Trophoblast cell (in vitro differentiated cells and primary cell): ENCODE measurements around the gene PCNP.

Source experiments
- DNase-seq, 2 donors: peaks; one replicate each; pipeline ENCODE4 v3.0.0-alpha.2; 2016
- H2AFZ ChIP-seq: 2 replicates; pipeline ENCODE4 v1.6.1; 2013; ENCODE audit warnings: low read length, moderate library complexity, mild to moderate bottlenecking; ENCODE audit not compliant: insufficient read depth, poor library complexity
- H2AK5ac ChIP-seq: 2 replicates; pipeline ENCODE4 v1.6.1; 2013; ENCODE audit warnings: mild to moderate bottlenecking, low read length
- H2BK120ac ChIP-seq: 2 replicates; pipeline ENCODE4 v1.6.1; 2013; ENCODE audit warnings: low read length, mild to moderate bottlenecking, moderate library complexity; ENCODE audit not compliant: insufficient read depth, poor library complexity
- H2BK12ac ChIP-seq: 2 replicates; pipeline ENCODE4 v1.6.1; 2013; ENCODE audit warnings: mild to moderate bottlenecking, low read length, moderate library complexity
- H2BK5ac ChIP-seq: 2 replicates; pipeline ENCODE4 v1.6.1; 2013; ENCODE audit warnings: low read length, low read depth, moderate library complexity, mild to moderate bottlenecking; ENCODE audit not compliant: poor library complexity
- H3K14ac ChIP-seq: 2 replicates; pipeline ENCODE4 v1.6.1; 2013; ENCODE audit warnings: mild to moderate bottlenecking, low read length
- H3K18ac ChIP-seq: 2 replicates; pipeline ENCODE4 v1.6.1; 2013; ENCODE audit warnings: mild to moderate bottlenecking, low read length
- H3K23ac ChIP-seq: 2 replicates; pipeline ENCODE4 v1.6.1; 2013; ENCODE audit warnings: low read length
- H3K27ac ChIP-seq: 2 replicates; pipeline ENCODE4 v1.5.1; 2013; ENCODE audit warnings: low read depth, mild to moderate bottlenecking, inconsistent platforms, low read length, moderate library complexity
- H3K27me3 ChIP-seq: 2 replicates; pipeline ENCODE4 v1.6.1; 2013; ENCODE audit warnings: inconsistent platforms, mild to moderate bottlenecking, low read length, moderate library complexity; ENCODE audit not compliant: insufficient read depth
- H3K36me3 ChIP-seq, 2 experiments: 1 replicate in 1 of 2; 2 replicates in 1 of 2; pipeline ENCODE4 v1.6.1; 2013; ENCODE audit warnings: low read length in 2 of 2, mild to moderate bottlenecking in 2 of 2, moderate library complexity in 1 of 2; ENCODE audit not compliant: insufficient read depth in 2 of 2, control insufficient read depth in 1 of 2
- H3K4ac ChIP-seq: 2 replicates; pipeline ENCODE4 v1.6.1; 2013; ENCODE audit warnings: low read depth, mild to moderate bottlenecking, low read length, moderate library complexity
- H3K4me1 ChIP-seq, 2 experiments: 1 replicate in 1 of 2; 2 replicates in 1 of 2; pipeline ENCODE4 v1.6.1; 2013; ENCODE audit warnings: low read length in 2 of 2, mild to moderate bottlenecking in 2 of 2, moderate library complexity in 1 of 2; ENCODE audit not compliant: insufficient read depth in 2 of 2, control insufficient read depth in 1 of 2
- H3K4me2 ChIP-seq: 2 replicates; pipeline ENCODE4 v1.6.1; 2013; ENCODE audit warnings: inconsistent platforms, mild to moderate bottlenecking, low read length, moderate library complexity
- H3K4me3 ChIP-seq: 2 replicates; pipeline ENCODE4 v1.5.1; 2013; ENCODE audit warnings: mild to moderate bottlenecking, low read depth, low read length, inconsistent platforms
- H3K79me1 ChIP-seq: one replicate; pipeline ENCODE4 v1.6.1; 2013; ENCODE audit warnings: low read length
- H3K79me2 ChIP-seq: 2 replicates; pipeline ENCODE4 v1.6.1; 2013; ENCODE audit warnings: low read length, mild to moderate bottlenecking; ENCODE audit not compliant: control insufficient read depth, insufficient read depth, poor library complexity
- H3K9ac ChIP-seq: 2 replicates; pipeline ENCODE4 v1.6.1; 2013; ENCODE audit warnings: mild to moderate bottlenecking, low read length
- H3K9me3 ChIP-seq: 2 replicates; pipeline ENCODE4 v1.6.1; 2013; ENCODE audit warnings: low read depth, mild to moderate bottlenecking, control low read depth, inconsistent platforms, low read length; ENCODE audit not compliant: insufficient read depth
- H4K12ac ChIP-seq: 2 replicates; pipeline ENCODE4 v1.6.1; 2013; ENCODE audit warnings: low read depth, mild to moderate bottlenecking, low read length, moderate library complexity
- H4K8ac ChIP-seq: 2 replicates; pipeline ENCODE4 v1.6.1; 2013; ENCODE audit warnings: low read depth, mild to moderate bottlenecking, low read length, moderate library complexity
- H4K91ac ChIP-seq: one replicate; pipeline ENCODE4 v1.6.1; 2013; ENCODE audit warnings: low read depth, mild to moderate bottlenecking, low read length, moderate library complexity
- WGBS: extraction: QIAGEN DNeasy Blood & Tissue Kit; methylation state at CpG from one replicate; pipeline ENCODE4 v1.1.7; 2013; ENCODE audit warnings: missing lambda C conversion rate; ENCODE audit not compliant: insufficient read length, insufficient coverage; ENCODE audit errors: extremely low coverage; 5-methylcytosine and 5-hydroxymethylcytosine counted together

The PCNP gene

GRCh38 chr3:101571028-101571895 lies 2.7 kb upstream of the PCNP start:
- DNase-seq = peak in 1 of 2 donors; percentile 9
- no peak overlapping the region for H3K4me2 ChIP-seq
- H3K9me3 ChIP-seq = no peaks in the 10 kb centered on the region
- H3K27ac ChIP-seq = no peak overlapping the region
- no peak overlapping the region for H3K14ac ChIP-seq
- H4K12ac ChIP-seq = no peak overlapping the region
- WGBS = no CpG with 5 or more reads among the region's 9 CpGs
- H3K4me3 ChIP-seq = no peak overlapping the region
- H3K79me1 ChIP-seq = peaks cover 9% of the 10 kb centered on the region
- no peak overlapping the region for H2BK120ac ChIP-seq
- H3K4ac ChIP-seq = no peak overlapping the region
- H2BK5ac ChIP-seq = no peak overlapping the region
- no peak overlapping the region for H2AFZ ChIP-seq
- H3K4me1 ChIP-seq = no peaks in the 10 kb centered on the region
- no peak overlapping the region for H3K23ac ChIP-seq
- no peak overlapping the region for H3K18ac ChIP-seq
- H2AK5ac ChIP-seq = no peak overlapping the region
- no peak overlapping the region for H2BK12ac ChIP-seq
- peaks cover 9% of the 10 kb centered on the region for H3K79me2 ChIP-seq
- peaks cover 0 to 2% of the 10 kb centered on the region in 2 experiments for H3K36me3 ChIP-seq
- no peak overlapping the region for H3K9ac ChIP-seq
- H3K27me3 ChIP-seq = no peaks in the 10 kb centered on the region
- H4K8ac ChIP-seq = no peak overlapping the region
- no peak overlapping the region for H4K91ac ChIP-seq

GRCh38 chr3:101574388-101575112 lies 570 bp downstream of the PCNP start:
- Histone ChIP-seq H3K14ac (peak overlapping the region; percentile 97), H3K18ac (peak overlapping the region; percentile 95), H3K36me3 (peaks cover 7 to 9% of the 10 kb centered on the region in 2 experiments), H3K4me1 (no peaks in the 10 kb centered on the region), H3K9ac (peak overlapping the region; percentile 93), H2AFZ (peak overlapping the region; percentile 61), H2AK5ac (peak overlapping the region; percentile 93), H4K12ac (peak overlapping the region; percentile 95), H2BK120ac (peak overlapping the region; percentile 92), H2BK5ac (peak overlapping the region; percentile 90), H3K79me1 (peaks cover 9% of the 10 kb centered on the region), H3K27me3 (no peaks in the 10 kb centered on the region), H3K23ac (no peak overlapping the region), H3K4ac (peak overlapping the region; percentile 95), H3K9me3 (no peaks in the 10 kb centered on the region), H4K91ac (peak overlapping the region; percentile 98), H3K27ac (peak overlapping the region; percentile 87), H4K8ac (peak overlapping the region; percentile 98), H3K4me3 (peak overlapping the region; percentile 95), H2BK12ac (no peak overlapping the region), H3K4me2 (peak overlapping the region; percentile 61), H3K79me2 (peaks cover 16% of the 10 kb centered on the region)
- DNase-seq = peak; percentile 36 to 65
- WGBS = no CpG with 5 or more reads among the region's 41 CpGs

- no peaks in the 10 kb centered on the region for H3K9me3 ChIP-seq
- H4K91ac ChIP-seq = no peak overlapping the region
- no peak overlapping the region for H3K23ac ChIP-seq
- peaks cover 9% of the 10 kb centered on the region for H3K79me1 ChIP-seq
- no peak overlapping the region for H4K12ac ChIP-seq
- H4K8ac ChIP-seq = no peak overlapping the region
- H2AK5ac ChIP-seq = no peak overlapping the region
- H2BK5ac ChIP-seq = no peak overlapping the region
- H3K4ac ChIP-seq = peak overlapping the region; percentile 34
- no peak overlapping the region for H3K14ac ChIP-seq
- H2BK120ac ChIP-seq = no peak overlapping the region
- H3K27ac ChIP-seq = no peak overlapping the region
- H3K4me1 ChIP-seq = no peaks in the 10 kb centered on the region
- H3K9ac ChIP-seq = no peak overlapping the region
- H3K36me3 ChIP-seq = peaks cover 9 to 11% of the 10 kb centered on the region in 2 experiments
- H3K27me3 ChIP-seq = no peaks in the 10 kb centered on the region
- WGBS = no CpG with 5 or more reads among the region's 6 CpGs
- no peak overlapping the region for H3K4me2 ChIP-seq
- H3K4me3 ChIP-seq = no peak overlapping the region
- no peak for DNase-seq
- H3K18ac ChIP-seq = no peak overlapping the region
- no peak overlapping the region for H2BK12ac ChIP-seq
- H2AFZ ChIP-seq = no peak overlapping the region
- H3K79me2 ChIP-seq = peaks cover 16% of the 10 kb centered on the region
Observed at GRCh38 chr3:101577286-101577685, 3.3 kb downstream of the PCNP start.

DNA sequence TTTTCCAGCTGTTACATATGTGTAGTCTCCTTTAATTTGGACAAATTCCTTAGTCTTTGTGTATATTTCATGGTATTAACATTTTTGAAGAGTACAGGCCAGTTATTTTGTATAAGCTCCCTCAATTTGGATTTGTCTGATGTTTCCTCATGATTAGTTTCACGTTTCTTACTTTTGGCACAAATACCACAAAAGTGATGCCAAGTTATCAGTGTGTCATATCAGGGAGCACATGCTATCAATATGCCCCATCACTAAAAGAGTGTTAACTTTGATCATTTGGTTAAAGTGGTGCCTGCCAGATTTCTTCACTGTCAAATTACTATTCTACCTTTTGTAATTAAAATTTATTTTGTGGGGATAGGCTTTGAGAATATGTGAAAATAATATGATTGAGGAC lies 14.6 kb downstream of the PCNP start:
- H3K9ac ChIP-seq = no peak overlapping the region
- peak; percentile 33 to 69 for DNase-seq
- WGBS = no CpG with 5 or more reads among the region's 1 CpG

More for the DNA sequence above, 14.6 kb downstream of the PCNP start:
- Histone ChIP-seq H3K23ac (no peak overlapping the region), H4K8ac (no peak overlapping the region), H3K79me1 (no peaks in the 10 kb centered on the region), H2BK120ac (no peak overlapping the region), H2AK5ac (no peak overlapping the region), H2AFZ (no peak overlapping the region), H3K27ac (no peak overlapping the region), H4K12ac (no peak overlapping the region), H3K4me3 (no peak overlapping the region), H3K14ac (no peak overlapping the region), H3K36me3 (peaks cover 21 to 29% of the 10 kb centered on the region in 2 experiments), H3K4me2 (no peak overlapping the region), H4K91ac (no peak overlapping the region), H3K4ac (no peak overlapping the region), H3K18ac (no peak overlapping the region), H3K79me2 (no peaks in the 10 kb centered on the region), H2BK5ac (no peak overlapping the region), H2BK12ac (no peak overlapping the region), H3K9me3 (no peaks in the 10 kb centered on the region), H3K27me3 (no peaks in the 10 kb centered on the region), H3K4me1 (no peaks in the 10 kb centered on the region)
